ENCODE results near the gene PCK2.

The PCK2 gene

DNA sequence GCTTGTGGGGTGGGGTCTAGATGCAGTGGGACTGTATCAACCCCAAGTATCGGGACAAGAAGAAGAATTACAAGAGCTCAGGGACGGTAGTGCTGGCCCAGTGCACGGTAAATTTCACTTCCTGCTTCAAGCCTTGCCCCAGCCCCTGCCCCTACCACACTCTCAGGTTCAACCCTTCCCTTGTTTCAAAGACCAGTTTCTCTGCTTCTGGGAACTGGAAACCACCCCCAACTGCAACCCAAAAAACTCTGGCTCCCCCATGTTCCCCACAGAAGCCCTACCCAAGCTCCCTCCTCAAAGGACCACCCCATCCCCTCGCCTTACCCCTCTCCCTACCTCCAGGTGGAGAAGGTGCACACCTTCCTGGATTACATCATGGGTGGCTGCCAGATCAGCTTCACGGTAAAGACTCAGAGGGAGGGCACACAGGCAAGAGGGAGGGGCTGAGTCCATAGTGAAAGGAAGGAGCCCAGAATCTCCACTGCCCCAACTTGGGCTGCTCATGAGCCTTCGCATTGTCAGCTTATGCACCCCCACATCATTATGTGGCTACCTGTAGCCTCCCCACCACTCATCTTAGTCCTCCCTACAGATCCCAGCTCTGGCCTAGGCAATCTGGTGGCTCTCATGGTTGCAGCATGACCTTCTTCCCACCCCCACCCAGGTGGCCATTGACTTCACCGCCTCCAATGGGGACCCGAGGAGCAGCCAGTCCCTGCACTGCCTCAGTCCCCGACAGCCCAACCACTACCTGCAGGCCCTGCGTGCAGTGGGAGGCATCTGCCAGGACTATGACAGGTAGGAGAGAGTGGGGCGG, 18.4 kb upstream of the PCK2 start:
- no peak for DNase-seq (ENCODE audit: low read depth in 2 of 2)

- DNase-seq (ENCODE audit: low read depth in 2 of 2): no peak
Measured at GRCh38 chr14:24076302-24076601, 17.9 kb upstream of the PCK2 start.

DNA sequence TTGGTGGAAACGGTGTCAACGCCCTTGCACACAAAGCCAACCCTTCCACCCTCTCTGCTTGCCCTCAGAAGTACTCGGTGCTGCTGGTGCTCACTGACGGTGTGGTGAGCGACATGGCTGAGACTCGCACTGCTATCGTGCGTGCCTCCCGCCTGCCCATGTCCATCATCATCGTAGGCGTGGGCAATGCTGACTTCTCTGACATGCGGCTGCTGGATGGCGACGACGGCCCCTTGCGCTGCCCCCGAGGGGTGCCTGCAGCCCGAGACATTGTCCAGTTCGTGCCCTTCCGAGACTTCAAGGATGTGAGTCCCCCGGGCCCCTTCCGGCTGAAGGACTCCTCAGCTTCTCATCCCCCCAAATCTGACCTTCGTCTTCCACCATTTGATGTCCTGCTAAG, 17.0 kb upstream of the PCK2 start:
- no peak for DNase-seq (ENCODE audit: low read depth in 2 of 2)

DNA sequence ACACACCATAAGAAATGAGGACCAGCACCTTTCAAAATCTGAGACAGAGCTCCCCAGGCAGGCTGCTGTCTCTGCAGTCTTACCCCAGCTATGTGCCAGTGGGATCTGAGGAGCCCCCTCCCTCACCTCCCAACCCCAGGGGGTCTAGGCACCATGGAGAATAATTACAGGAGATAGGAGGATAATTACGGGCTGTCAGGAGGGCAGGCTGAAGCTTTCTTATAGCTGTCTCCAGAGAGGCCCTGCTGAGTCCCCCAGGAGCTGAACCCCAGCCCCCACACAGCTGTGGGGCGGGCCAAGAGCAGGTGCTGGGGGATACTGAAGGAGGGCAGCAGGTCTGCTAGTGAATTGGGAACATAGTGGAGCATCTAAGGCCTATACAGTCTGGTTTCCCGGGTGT, 16.0 kb upstream of the PCK2 start:
- no peak for DNase-seq (ENCODE audit: low read depth in 2 of 2)

GRCh38 chr14:24079491-24080141, 14.5 kb upstream of the PCK2 start:
- DNase-seq (ENCODE audit: low read depth in 2 of 2): no peak

GRCh38 chr14:24080142-24080530, 14.0 kb upstream of the PCK2 start:
- DNase-seq (ENCODE audit: low read depth in 2 of 2): no peak

- DNase-seq (ENCODE audit: low read depth in 2 of 2): peak; percentile 53 to 72
Measured at GRCh38 chr14:24080888-24081738, 13.0 kb upstream of the PCK2 start.

DNA sequence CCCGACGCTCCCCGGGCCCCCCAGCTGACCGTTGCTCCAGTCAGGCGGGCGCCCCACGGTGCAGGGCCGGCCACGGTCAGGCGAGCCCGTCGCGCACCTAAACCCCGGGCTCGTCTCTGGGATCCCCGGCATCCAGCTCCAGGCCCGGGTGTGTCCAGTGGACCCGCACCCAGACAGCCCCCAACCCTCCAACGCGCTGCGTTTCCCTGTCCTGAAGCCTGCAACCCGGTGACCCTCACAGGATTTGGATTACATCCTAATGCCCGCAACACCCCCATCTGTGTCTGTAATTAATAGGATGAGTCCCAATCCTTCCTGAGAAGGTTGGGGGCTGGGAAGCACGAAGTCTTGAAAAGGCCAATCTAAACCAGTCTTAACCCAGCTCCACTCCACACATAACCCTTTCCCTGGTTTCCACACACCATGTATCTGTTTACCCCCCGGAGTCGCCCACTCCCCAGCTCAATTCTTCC, 12.3 kb upstream of the PCK2 start:
- DNase-seq (ENCODE audit: low read depth in 2 of 2): no peak

GRCh38 chr14:24082411-24083080, 11.6 kb upstream of the PCK2 start:
- DNase-seq (ENCODE audit: low read depth in 2 of 2): no peak

- DNase-seq (ENCODE audit: low read depth in 2 of 2): no peak
Measured at GRCh38 chr14:24083462-24083861, 10.6 kb upstream of the PCK2 start.

DNA sequence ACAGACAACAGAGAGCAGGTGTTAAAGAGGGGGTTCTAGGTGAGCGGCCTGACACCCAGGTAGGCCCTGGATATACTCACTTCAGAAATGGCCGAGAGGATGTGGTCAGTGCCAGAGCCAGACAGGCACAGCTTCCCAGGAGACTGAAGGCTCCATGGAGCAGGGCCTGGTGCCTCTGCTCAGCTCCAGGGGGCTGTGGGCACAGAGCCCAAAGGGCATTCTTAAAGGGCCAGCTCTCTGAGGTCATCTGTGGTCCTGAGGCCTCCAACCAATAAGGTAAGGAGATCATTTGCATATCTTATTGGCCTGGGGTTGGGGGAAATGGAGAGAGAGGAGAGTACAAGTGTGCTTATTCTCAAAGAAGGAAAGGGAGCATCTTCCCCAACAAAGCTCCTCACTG, 9.7 kb upstream of the PCK2 start:
- no peak for DNase-seq (ENCODE audit: low read depth in 2 of 2)

DNA sequence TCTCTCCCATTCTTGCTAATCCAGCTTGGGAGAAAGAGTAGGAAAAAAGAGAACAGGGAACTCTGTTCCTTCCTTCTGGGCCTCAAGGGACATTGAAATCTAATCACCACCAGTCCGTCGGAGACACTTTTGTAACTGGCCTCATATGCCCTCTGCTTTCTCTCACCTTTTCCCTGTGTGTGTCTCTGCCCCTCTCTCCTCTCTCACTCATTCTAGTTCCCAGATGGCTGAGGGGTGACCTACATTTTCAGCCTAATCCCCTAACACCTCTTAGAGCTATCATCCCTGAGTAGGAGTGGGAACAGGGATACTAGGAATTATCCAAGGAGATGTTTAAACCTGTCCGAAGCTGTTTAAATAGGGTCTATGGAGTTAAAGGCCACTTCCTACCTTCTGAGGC, 8.9 kb upstream of the PCK2 start:
- DNase-seq (ENCODE audit: low read depth in 2 of 2): no peak

GRCh38 chr14:24086193-24086955, 7.7 kb upstream of the PCK2 start:
- no peak for DNase-seq (ENCODE audit: low read depth in 2 of 2)

- no peak for DNase-seq (ENCODE audit: low read depth in 2 of 2)
Measured at GRCh38 chr14:24087004-24087403, 7.1 kb upstream of the PCK2 start.

DNA sequence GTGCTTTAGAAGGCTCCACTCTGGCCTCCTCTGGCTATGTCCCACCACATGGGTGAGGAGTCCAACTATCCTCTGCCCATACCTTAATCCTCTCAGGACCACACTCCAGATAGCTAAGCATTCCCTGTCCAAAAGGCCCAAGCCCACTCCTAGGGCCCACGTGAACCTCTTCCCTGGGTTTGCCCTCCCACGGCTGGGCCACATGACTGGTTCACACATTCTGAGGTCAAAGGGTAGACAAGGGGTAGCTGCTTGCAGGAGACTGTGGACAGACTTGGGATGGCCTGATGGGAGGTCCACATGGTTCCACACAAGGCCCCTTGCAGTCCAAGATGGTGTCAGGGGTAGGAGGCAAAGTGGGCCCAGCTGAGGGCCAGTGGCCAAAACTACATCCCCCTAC, 6.0 kb upstream of the PCK2 start:
- no peak for DNase-seq (ENCODE audit: low read depth in 2 of 2)

DNA sequence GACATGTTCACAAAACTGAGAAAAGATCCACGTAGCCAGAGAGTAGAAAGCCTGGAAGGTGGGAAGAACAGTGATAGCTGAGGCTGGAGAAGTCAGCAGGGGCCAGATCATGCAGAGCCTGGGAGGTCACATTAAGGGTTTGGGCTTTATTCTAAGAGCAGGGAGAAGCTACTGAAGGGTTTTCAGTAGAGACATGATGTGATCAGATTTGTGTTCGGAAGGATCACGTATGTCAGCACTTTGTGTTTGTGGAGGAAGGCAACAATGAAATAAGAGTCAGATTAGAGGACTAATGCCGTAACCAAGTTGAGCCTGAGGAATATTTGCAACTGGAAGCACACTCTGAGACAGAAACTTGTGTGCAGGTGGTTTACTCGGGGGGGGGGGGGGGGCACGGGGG, 4.2 kb upstream of the PCK2 start:
- DNase-seq (ENCODE audit: low read depth in 2 of 2): no peak

GRCh38 chr14:24092110-24092504, 2.0 kb upstream of the PCK2 start:
- DNase-seq (ENCODE audit: low read depth in 2 of 2): no peak

DNA sequence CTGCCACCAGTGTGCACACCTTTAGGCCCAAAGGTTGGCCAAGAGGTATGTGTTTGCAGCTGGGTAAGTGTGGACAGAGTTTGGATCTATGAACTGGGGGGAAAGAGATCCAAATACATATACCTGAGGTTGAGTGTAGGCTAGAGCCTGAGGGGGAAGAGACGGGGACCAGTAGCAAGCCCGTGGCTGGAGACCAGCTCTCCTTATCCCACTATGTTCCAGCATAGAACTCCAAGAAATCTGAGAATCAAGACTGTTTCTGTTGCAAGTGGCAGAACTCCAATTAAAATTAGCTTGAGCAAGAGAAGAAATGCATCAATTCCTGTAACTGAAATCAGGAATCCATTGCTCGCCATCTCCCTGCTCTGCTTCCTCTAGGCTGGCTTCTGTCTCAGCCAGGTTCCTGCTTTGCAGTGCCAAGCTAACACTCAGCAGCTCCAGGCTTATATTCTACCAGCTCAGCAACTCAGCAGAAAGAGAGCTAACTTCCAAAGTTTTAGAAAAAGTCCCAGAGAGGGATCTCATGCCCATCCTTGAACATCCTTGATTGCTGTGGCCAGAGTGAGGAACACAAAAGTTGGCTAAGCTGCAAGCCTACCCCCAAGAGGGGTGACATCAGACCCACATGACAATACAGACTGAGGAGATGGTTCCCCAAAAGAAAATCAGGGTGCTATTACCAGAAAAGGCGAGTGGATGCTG, 1.5 kb upstream of the PCK2 start:
- DNase-seq (ENCODE audit: low read depth in 2 of 2): no peak

DNA sequence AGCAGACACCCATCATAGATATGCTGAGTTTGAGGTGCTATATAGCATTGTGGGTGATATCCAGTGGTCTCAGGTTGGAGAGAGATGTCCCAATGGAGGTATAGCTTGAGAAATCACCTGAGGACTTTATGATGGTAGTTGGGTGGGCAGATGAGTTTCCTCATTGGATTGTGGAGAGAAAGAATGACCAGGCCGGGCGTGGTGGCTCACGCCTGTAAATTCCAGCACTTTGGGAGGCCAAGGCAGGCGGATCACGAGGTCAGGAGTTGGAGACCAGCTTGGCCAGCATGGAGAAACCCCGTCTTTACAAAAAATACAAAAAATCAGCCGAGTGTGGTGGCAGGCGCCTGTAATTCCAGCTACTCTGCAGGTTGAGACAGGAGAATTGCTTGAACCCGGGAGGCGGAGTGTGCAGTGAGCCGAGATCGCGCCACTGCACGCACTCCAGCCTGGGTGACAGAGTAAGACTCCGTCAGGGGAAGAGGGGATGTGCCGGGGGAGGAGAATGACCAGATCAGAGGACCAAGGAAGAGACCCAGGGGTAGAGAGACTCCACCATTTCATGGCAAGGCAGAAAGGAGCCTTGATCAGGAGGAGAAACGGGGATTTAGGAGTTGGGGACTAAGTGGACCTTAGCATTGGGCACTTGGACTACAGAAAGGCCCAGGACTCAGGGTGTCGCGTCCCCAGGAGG, 757 bp upstream of the PCK2 start:
- DNase-seq (ENCODE audit: low read depth in 2 of 2): no peak

- DNase-seq (ENCODE audit: low read depth in 2 of 2): no peak
Measured at GRCh38 chr14:24094841-24095270, 745 bp downstream of the PCK2 start.

Measured in stimulated activated CD4-positive, alpha-beta T cell treated with anti-CD3 and anti-CD28 coated beads, Interleukin-4, amount 100 ng/mL, for 48 hours (primary cell).